OCI-LY7 (cell line): ENCODE results near the gene SIK3.

Experiments used
- CTCF ChIP-seq: fragments of 200-600 bp; sonication (generic); conservative IDR thresholded peaks from 2 replicates; pipeline ENCODE4 v1.5.1; 2014; ENCODE audit warnings: mild to moderate bottlenecking, antibody characterized with exemption, low read length, moderate library complexity, mixed read lengths
- EZH2phosphoT487 ChIP-seq: fragments of 200-600 bp; sonication (generic); IDR thresholded peaks from 2 replicates; pipeline ENCODE4 v1.6.1; 2018; ENCODE audit warnings: low read depth, borderline replicate concordance, mild to moderate bottlenecking, mixed run types, antibody characterized with exemption, low read length, moderate library complexity, mixed read lengths

- TF ChIP-seq CTCF (no peak), EZH2phosphoT487 (no peak)
Measured at GRCh38 chr11:116825854-116826750, 272.1 kb downstream of the SIK3 start.
